H9 (cell line): ENCODE results near the gene CELF3. TPM values are rescaled to one million over a fixed set of nuclear protein-coding genes. Genes with fewer than 3 reads are reported as not detected.

ENCODE experiments used
- DNase-seq: peaks from one replicate; pipeline ENCODE4 v3.0.0-alpha.2; 2017
- H2AFZ ChIP-seq: one replicate; pipeline ENCODE4 v1.6.1; 2013; ENCODE audit warnings: mild to moderate bottlenecking, low read length, control low read depth, moderate library complexity
- H2AK5ac ChIP-seq: 2 replicates; pipeline ENCODE4 v1.6.1; 2013; ENCODE audit warnings: low read length, control low read depth, mixed read lengths; ENCODE audit not compliant: insufficient read length
- H2BK120ac ChIP-seq: one replicate; pipeline ENCODE4 v1.6.1; 2013; ENCODE audit warnings: low read depth, mild to moderate bottlenecking, low read length, control low read depth, inconsistent platforms; ENCODE audit not compliant: poor library complexity, severe bottlenecking
- H2BK12ac ChIP-seq: 2 replicates; pipeline ENCODE4 v1.6.1; 2013; ENCODE audit warnings: low read length, control low read depth, mixed read lengths, low read depth; ENCODE audit not compliant: insufficient read length
- H2BK15ac ChIP-seq: 2 replicates; pipeline ENCODE4 v1.6.1; 2013; ENCODE audit warnings: low read depth, low read length, control low read depth
- H2BK20ac ChIP-seq: one replicate; pipeline ENCODE4 v1.6.1; 2013; ENCODE audit warnings: low read depth, mild to moderate bottlenecking, low read length, control low read depth, inconsistent platforms; ENCODE audit not compliant: poor library complexity, severe bottlenecking
- H2BK5ac ChIP-seq: 2 replicates; pipeline ENCODE4 v1.6.1; 2013; ENCODE audit warnings: low read length, control low read depth, mixed read lengths; ENCODE audit not compliant: insufficient read length
- H3K14ac ChIP-seq: 2 replicates; pipeline ENCODE4 v1.6.1; 2013; ENCODE audit warnings: low read length, control low read depth; ENCODE audit not compliant: insufficient read depth
- H3K18ac ChIP-seq: 2 replicates; pipeline ENCODE4 v1.6.1; 2013; ENCODE audit warnings: low read depth, mild to moderate bottlenecking, mixed read lengths, low read length, control low read depth; ENCODE audit not compliant: insufficient read length
- H3K23ac ChIP-seq: 2 replicates; pipeline ENCODE4 v1.6.1; 2013; ENCODE audit warnings: low read length, control low read depth, mixed read lengths, low read depth; ENCODE audit not compliant: insufficient read length
- H3K23me2 ChIP-seq: 2 replicates; pipeline ENCODE4 v1.6.1; 2013; ENCODE audit warnings: low read depth, mild to moderate bottlenecking, mixed read lengths, low read length, control low read depth; ENCODE audit not compliant: insufficient read length, poor library complexity, severe bottlenecking
- H3K27ac ChIP-seq: 2 replicates; pipeline ENCODE4 v1.5.1; 2013; ENCODE audit warnings: low read length, control low read depth, mixed read lengths, low read depth; ENCODE audit not compliant: insufficient read length
- H3K27me3 ChIP-seq: 2 replicates; pipeline ENCODE4 v1.6.1; 2013; ENCODE audit warnings: low read length, control low read depth, inconsistent platforms; ENCODE audit not compliant: insufficient read depth
- H3K4ac ChIP-seq: 2 replicates; pipeline ENCODE4 v1.6.1; 2013; ENCODE audit warnings: low read depth, mild to moderate bottlenecking, control low read depth, inconsistent platforms, low read length, moderate library complexity
- H3K4me1 ChIP-seq: 2 replicates; pipeline ENCODE4 v1.6.1; 2013; ENCODE audit warnings: low read length, control low read depth, inconsistent platforms; ENCODE audit not compliant: insufficient read depth
- H3K4me2 ChIP-seq: 2 replicates; pipeline ENCODE4 v1.6.1; 2013; ENCODE audit warnings: low read length, control low read depth, mixed read lengths; ENCODE audit not compliant: insufficient read length, insufficient read depth
- H3K56ac ChIP-seq: 2 replicates; pipeline ENCODE4 v1.6.1; 2013; ENCODE audit warnings: low read depth, mild to moderate bottlenecking, mixed read lengths, low read length, control low read depth; ENCODE audit not compliant: insufficient read length
- H3K79me1 ChIP-seq: 2 replicates; pipeline ENCODE4 v1.6.1; 2013; ENCODE audit warnings: low read depth, mild to moderate bottlenecking, moderate library complexity, low read length, control low read depth, inconsistent platforms; ENCODE audit not compliant: insufficient read depth, poor library complexity, severe bottlenecking
- H3K79me2 ChIP-seq: 2 replicates; pipeline ENCODE4 v1.6.1; 2013; ENCODE audit warnings: low read length, control low read depth, inconsistent platforms; ENCODE audit not compliant: insufficient read depth
- H3K9ac ChIP-seq: 2 replicates; pipeline ENCODE4 v1.6.1; 2013; ENCODE audit warnings: low read length, control low read depth, mixed read lengths; ENCODE audit not compliant: insufficient read length; ENCODE audit errors: extremely low read depth
- H3K9me3 ChIP-seq: one replicate; pipeline ENCODE4 v1.6.1; 2013; ENCODE audit warnings: low read depth, low read length, inconsistent platforms; ENCODE audit not compliant: control insufficient read depth
- H3T11ph ChIP-seq: one replicate; pipeline ENCODE4 v1.6.1; 2013; ENCODE audit warnings: mild to moderate bottlenecking, low read length, control low read depth, inconsistent platforms
- H4K20me1 ChIP-seq: one replicate; pipeline ENCODE4 v1.6.1; 2013; ENCODE audit not compliant: control insufficient read depth, insufficient read length, insufficient read depth
- H4K5ac ChIP-seq: 2 replicates; pipeline ENCODE4 v1.6.1; 2013; ENCODE audit warnings: low read depth, mild to moderate bottlenecking, mixed read lengths, low read length, control low read depth; ENCODE audit not compliant: insufficient read length
- H4K8ac ChIP-seq: replicated peaks from 2 replicates; pipeline ENCODE4 v1.6.1; 2013; ENCODE audit warnings: low read length, control low read depth, mixed read lengths, low read depth; ENCODE audit not compliant: insufficient read length
- H4K91ac ChIP-seq: 2 replicates; pipeline ENCODE4 v1.6.1; 2013; ENCODE audit warnings: low read depth, mild to moderate bottlenecking, moderate library complexity, mixed read lengths, low read length, control low read depth; ENCODE audit not compliant: insufficient read length
- H3K27ac Mint-ChIP-seq, 3 experiments: 2 replicates in 2 of 3; 3 replicates in 1 of 3; pipeline ENCODE4 v1.8.0; 2020 to 2021; ENCODE audit warnings: mixed read lengths in 3 of 3, mild to moderate bottlenecking in 1 of 3, moderate library complexity in 1 of 3
- H3K27me3 Mint-ChIP-seq: 2 replicates; pipeline ENCODE4 v1.8.0; 2021; ENCODE audit warnings: low read depth, mild to moderate bottlenecking, moderate library complexity, mixed read lengths
- H3K36me3 Mint-ChIP-seq, 3 experiments: 2 replicates in 2 of 3; 3 replicates in 1 of 3; pipeline ENCODE4 v1.8.0; 2020 to 2021; ENCODE audit warnings: low read depth in 3 of 3, mixed read lengths in 3 of 3; ENCODE audit not compliant: insufficient read depth in 1 of 3
- H3K4me1 Mint-ChIP-seq, 2 experiments: 2 replicates each; pipeline ENCODE4 v1.8.0; 2020; ENCODE audit warnings: mixed read lengths in 2 of 2
- H3K4me3 Mint-ChIP-seq, 2 experiments: 2 replicates in 1 of 2; 3 replicates in 1 of 2; pipeline ENCODE4 v1.8.0; 2020 to 2021; ENCODE audit warnings: mild to moderate bottlenecking in 2 of 2, mixed read lengths in 2 of 2, moderate library complexity in 1 of 2
- H3K9me3 Mint-ChIP-seq, 2 experiments: 2 replicates in 1 of 2; 3 replicates in 1 of 2; pipeline ENCODE4 v1.8.0; 2020; ENCODE audit warnings: mild to moderate bottlenecking in 2 of 2, mixed read lengths in 2 of 2, moderate library complexity in 1 of 2
- CTCF ChIP-seq: fragments of 200-600 bp; sonication (generic); conservative IDR thresholded peaks from 3 replicates; pipeline ENCODE4 v1.8.0; 2021; ENCODE audit warnings: antibody characterized with exemption, mild to moderate bottlenecking
- WGBS: extraction: QIAGEN DNeasy Blood & Tissue Kit; methylation state at CpG from one replicate; pipeline ENCODE4 v1.1.7; 2013; ENCODE audit warnings: missing lambda C conversion rate, low lambda C conversion rate, mixed read lengths; ENCODE audit not compliant: insufficient read length; ENCODE audit errors: extremely low coverage; 5-methylcytosine and 5-hydroxymethylcytosine counted together
- total RNA-seq: library from RNA; stranded (reverse); gene quantifications from 2 replicates; pipeline ENCODE4 v1.2.1, GENCODE V29; 2021

The CELF3 gene
- total RNA-seq, 1 experiment from 2014 or later: 0.90 TPM

DNA sequence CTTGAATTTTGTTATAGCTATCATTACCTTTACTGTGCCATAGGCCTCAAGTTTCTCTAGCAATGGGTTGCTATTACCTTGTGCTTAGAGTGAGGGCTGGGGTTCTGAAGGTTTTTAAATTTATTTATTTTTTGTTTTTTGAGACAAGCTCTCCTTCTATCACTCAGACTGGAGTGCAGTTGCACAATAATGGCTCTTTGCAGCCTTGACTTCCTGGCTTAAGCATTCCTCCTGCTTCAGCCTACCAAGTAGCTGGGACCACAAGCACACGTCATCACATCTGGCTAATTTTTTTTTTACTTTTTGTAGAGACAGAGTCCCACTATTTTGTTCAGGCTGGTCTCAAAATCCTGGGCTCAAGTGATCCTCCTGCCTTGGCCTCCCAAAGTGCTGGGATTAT lies 63.2 kb downstream of the CELF3 start:
- Mint-ChIP-seq H3K9me3 (peaks cover 10 to 16% of the 10 kb centered on the region in 2 experiments; a peak in 4 of 5 replicates), H3K36me3 (peaks cover 22 to 42% (median 40%) of the 10 kb centered on the region in 3 experiments), H3K4me1 (0 out of 4 replicates have a peak, but pooled peaks cover 0 to 5% of the 10 kb centered on the region in 2 experiments), H3K4me3 (no peak overlapping the region), H3K27me3 (no peaks in the 10 kb centered on the region), H3K27ac (no peak overlapping the region)
- TF ChIP-seq CTCF: no peak
- Histone ChIP-seq H2BK5ac (no peak overlapping the region), H2BK20ac (no peak overlapping the region), H3T11ph (no peak overlapping the region), H3K56ac (no peak overlapping the region), H3K23me2 (no peaks in the 10 kb centered on the region), H2AK5ac (no peak overlapping the region), H3K27me3 (no peaks in the 10 kb centered on the region), H4K8ac (no peak overlapping the region), H2BK120ac (no peak overlapping the region), H3K4ac (no peak overlapping the region), H4K20me1 (no peaks in the 10 kb centered on the region), H2BK15ac (no peak overlapping the region), H4K5ac (no peak overlapping the region), H3K14ac (no peak overlapping the region), H3K9me3 (no peaks in the 10 kb centered on the region), H3K4me2 (no peak overlapping the region), H3K18ac (no peak overlapping the region), H3K9ac (no peak overlapping the region), H3K79me2 (no peaks in the 10 kb centered on the region), H2AFZ (no peak overlapping the region), H3K79me1 (peaks cover 4% of the 10 kb centered on the region), H2BK12ac (no peak overlapping the region), H3K4me1 (no peaks in the 10 kb centered on the region), H4K91ac (no peak overlapping the region), H3K23ac (no peak overlapping the region), H3K27ac (no peak overlapping the region)
- DNase-seq: no peak
- no CpG with 5 or more reads among the region's 1 CpG for WGBS

Other genes starting within 250 kb of the CELF3 start
- gene CGN, start 205.4 kb downstream of the CELF3 start, total RNA-seq: 29.9 and 30.9 TPM in 2 replicates
- gene TUFT1, start 176.5 kb downstream of the CELF3 start, total RNA-seq: 6.2 and 6.5 TPM in 2 replicates
- gene SNX27, start 104.8 kb downstream of the CELF3 start, total RNA-seq: 48.9 and 53.3 TPM in 2 replicates
- 1.4 TPM in 1 of 2 replicates, not detected in the other for gene RIIAD1, start 4.7 kb upstream of the CELF3 start, total RNA-seq
- gene MRPL9, start 46.7 kb upstream of the CELF3 start, total RNA-seq: 100 and 102 TPM in 2 replicates
- 24.0 and 24.1 TPM in 2 replicates for gene TDRKH, start 73.7 kb upstream of the CELF3 start, total RNA-seq
- gene LINGO4, start 88.6 kb upstream of the CELF3 start, total RNA-seq: not detected in 2 replicates
- gene RORC, start 115.0 kb upstream of the CELF3 start, total RNA-seq: 0.46 and 0.52 TPM in 2 replicates
- 0.79 and 0.86 TPM in 2 replicates for gene C2CD4D, start 123.0 kb upstream of the CELF3 start, total RNA-seq
- gene THEM5, start 136.9 kb upstream of the CELF3 start, total RNA-seq: not detected in 2 replicates
- 8.8 and 10.5 TPM in 2 replicates for gene THEM4, start 192.7 kb upstream of the CELF3 start, total RNA-seq